Cardiac muscle cell (in vitro differentiated cells and primary cell): Measurements from ENCODE around the gene CHTF8. TPM values are rescaled to one million over a fixed set of nuclear protein-coding genes. Genes with fewer than 3 reads are reported as not detected.

ENCODE experiments used
- DNase-seq, 2 donors: peaks; one replicate each; pipeline versions ENCODE4 v3.0.0 to v3.0.0-alpha.2; 2010 to 2017; ENCODE audit warnings: low read depth in 1 of 2, low spot score in 1 of 2
- H3K27ac ChIP-seq: fragments of 200-600 bp; sonication (generic); 2 replicates; pipeline ENCODE4 v1.5.1; 2016
- H3K27me3 ChIP-seq: fragments of 200-600 bp; sonication (generic); 2 replicates; pipeline ENCODE4 v1.6.0; 2016; ENCODE audit warnings: control low read depth
- H3K36me3 ChIP-seq: fragments of 200-600 bp; sonication (generic); 2 replicates; pipeline ENCODE4 v1.5.1; 2016; ENCODE audit warnings: control low read depth
- H3K4me1 ChIP-seq: fragments of 200-600 bp; sonication (generic); 2 replicates; pipeline ENCODE4 v1.8.1; 2017; ENCODE audit warnings: low read depth, mild to moderate bottlenecking, mixed run types
- H3K4me3 ChIP-seq: fragments of 200-600 bp; sonication (generic); 2 replicates; pipeline ENCODE4 v1.5.1; 2016; ENCODE audit warnings: mild to moderate bottlenecking
- H3K9me3 ChIP-seq: fragments of 200-600 bp; sonication (generic); 2 replicates; pipeline ENCODE4 v1.5.1; 2017; ENCODE audit warnings: low read depth, mild to moderate bottlenecking, control low read depth
- polyA plus RNA-seq: library from polyadenylated mRNA; unstranded; fragments of >200 nt; fragmentation: Nextera tagmentation; extraction: Ambion mirVana; gene quantifications from 2 replicates; pipeline ENCODE4 v1.2.1, GENCODE V29; 2016
- total RNA-seq: library from RNA; depleted of rRNA; stranded (reverse); fragments of >200 nt; gene quantifications from 2 replicates; pipeline ENCODE4 v1.2.3, GENCODE V29; 2016
- TF ChIP-seq, protein P1 (sequence below): IDR thresholded peaks from 2 replicates; pipeline ENCODE4 v1.5.1; 2012; ENCODE audit warnings: low read depth, mild to moderate bottlenecking, low read length

Gene CHTF8
- total and polyA plus RNA-seq, 2 experiments from 2014 or later: 74.8 to 132 TPM

DNA sequence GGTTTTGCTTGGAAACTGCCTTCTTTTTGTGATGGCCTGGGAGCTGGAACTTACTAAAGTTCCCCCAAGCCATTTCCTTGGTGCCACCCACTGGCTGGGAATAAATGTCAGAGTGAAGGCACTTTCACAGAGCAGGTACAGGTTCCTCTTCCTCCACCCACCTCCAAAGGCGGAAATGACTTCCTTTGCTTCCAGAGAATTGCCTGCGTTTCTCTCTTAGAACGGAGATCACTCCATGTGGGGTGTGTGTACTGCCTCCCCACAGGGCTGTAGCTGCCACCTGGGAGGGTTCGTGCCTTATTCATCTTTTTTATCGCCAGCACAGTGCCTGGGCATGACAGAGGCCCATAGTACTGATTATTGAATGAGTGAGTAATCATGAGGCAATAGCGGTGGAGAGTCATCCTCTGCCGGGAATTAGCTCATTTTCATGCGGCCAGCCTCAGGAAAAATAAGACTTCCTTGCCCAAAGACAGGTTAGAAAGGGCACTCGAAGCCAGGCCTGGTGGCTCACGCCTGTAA lies 59.1 kb downstream of the CHTF8 start:
- H3K4me3 ChIP-seq: no peak overlapping the region
- peak overlapping the region; percentile 59 for H3K27ac ChIP-seq
- H3K9me3 ChIP-seq: no peaks in the 10 kb centered on the region
- no peaks in the 10 kb centered on the region for H3K27me3 ChIP-seq
- no peaks in the 10 kb centered on the region for H3K36me3 ChIP-seq
- TF ChIP-seq, protein P1, sequence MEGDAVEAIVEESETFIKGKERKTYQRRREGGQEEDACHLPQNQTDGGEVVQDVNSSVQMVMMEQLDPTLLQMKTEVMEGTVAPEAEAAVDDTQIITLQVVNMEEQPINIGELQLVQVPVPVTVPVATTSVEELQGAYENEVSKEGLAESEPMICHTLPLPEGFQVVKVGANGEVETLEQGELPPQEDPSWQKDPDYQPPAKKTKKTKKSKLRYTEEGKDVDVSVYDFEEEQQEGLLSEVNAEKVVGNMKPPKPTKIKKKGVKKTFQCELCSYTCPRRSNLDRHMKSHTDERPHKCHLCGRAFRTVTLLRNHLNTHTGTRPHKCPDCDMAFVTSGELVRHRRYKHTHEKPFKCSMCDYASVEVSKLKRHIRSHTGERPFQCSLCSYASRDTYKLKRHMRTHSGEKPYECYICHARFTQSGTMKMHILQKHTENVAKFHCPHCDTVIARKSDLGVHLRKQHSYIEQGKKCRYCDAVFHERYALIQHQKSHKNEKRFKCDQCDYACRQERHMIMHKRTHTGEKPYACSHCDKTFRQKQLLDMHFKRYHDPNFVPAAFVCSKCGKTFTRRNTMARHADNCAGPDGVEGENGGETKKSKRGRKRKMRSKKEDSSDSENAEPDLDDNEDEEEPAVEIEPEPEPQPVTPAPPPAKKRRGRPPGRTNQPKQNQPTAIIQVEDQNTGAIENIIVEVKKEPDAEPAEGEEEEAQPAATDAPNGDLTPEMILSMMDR: no peak
- DNase-seq: peak in 1 of 2 donors; percentile 80
- peaks cover 22% of the 10 kb centered on the region for H3K4me1 ChIP-seq

DNA sequence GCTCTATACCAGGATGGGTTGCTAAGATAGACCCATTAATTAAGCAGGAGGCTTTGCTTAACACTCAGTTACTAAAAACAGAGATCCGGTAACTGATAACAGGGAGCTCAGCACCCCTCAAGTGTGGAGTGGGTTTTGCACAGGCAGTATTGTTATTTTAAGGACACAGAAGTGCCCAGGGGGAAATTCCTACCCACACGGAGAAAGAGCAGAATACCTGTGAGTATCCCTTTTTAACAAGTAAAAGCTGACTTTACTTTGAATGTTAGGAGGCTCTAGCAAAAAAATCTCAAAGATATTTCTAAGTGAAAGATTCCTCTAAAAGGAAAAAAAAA lies 59.8 kb downstream of the CHTF8 start:
- TF ChIP-seq, protein P1: no peak
- Histone ChIP-seq H3K27me3 (no peaks in the 10 kb centered on the region), H3K4me3 (no peak overlapping the region), H3K27ac (peak overlapping the region; percentile 91), H3K36me3 (no peaks in the 10 kb centered on the region), H3K9me3 (no peaks in the 10 kb centered on the region), H3K4me1 (peaks cover 22% of the 10 kb centered on the region)
- DNase-seq: no peak

DNA sequence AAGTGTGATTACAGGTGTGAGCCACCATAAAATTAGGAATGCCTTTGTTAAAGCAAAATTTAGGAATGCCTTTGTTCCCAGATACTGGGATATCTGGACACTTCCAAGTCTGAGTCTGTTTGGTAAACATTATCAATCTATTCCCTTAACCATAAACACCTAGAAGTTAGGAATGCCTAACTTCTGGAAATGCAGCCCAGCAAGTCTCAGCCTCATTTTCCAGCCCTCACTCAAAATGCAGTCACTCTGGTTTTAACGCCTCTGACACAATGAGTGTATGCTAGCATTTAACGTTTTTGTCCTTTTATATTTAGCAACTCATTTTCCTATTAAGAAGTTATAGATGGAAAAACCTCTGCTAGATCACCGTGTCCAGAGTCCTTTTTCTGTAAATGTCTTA lies 61.4 kb downstream of the CHTF8 start:
- Histone ChIP-seq H3K9me3 (no peaks in the 10 kb centered on the region), H3K4me3 (no peak overlapping the region), H3K27ac (peak overlapping the region; percentile 91), H3K27me3 (no peaks in the 10 kb centered on the region), H3K4me1 (peaks cover 22% of the 10 kb centered on the region), H3K36me3 (no peaks in the 10 kb centered on the region)
- TF ChIP-seq, protein P1: no peak
- DNase-seq: no peak

DNA sequence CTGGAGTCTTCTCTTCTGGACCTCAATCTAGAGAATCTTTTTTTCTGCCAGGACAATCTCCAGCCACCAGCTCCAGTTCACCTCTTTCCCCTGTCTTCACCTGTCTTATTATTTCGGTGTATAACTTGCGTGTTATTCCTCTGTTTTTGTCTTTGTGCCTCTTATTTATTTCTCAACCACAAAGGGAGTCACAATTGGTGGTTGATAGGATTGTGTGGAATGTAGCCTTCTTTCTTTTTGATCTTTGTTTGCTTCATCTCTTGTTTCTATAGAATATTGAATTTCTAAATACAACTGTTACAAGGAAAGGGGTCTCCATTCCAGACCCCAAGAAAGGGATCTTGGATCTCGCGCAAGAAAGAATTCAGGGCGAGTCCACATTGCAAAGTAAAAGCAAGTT lies 62.9 kb downstream of the CHTF8 start:
- TF ChIP-seq, protein P1: no peak
- Histone ChIP-seq H3K27me3 (no peaks in the 10 kb centered on the region), H3K4me1 (peaks cover 37% of the 10 kb centered on the region), H3K36me3 (no peaks in the 10 kb centered on the region), H3K27ac (no peak overlapping the region), H3K4me3 (no peak overlapping the region), H3K9me3 (no peaks in the 10 kb centered on the region)
- no peak for DNase-seq

Other genes starting within 250 kb of the CHTF8 start
- 0.03 and 0.46 TPM in 2 replicates for gene HAS3, start 26.9 kb downstream of the CHTF8 start, total RNA-seq
- 0.62 TPM in 1 of 2 replicates, not detected in the other for gene HAS3, start 26.9 kb downstream of the CHTF8 start, polyA plus RNA-seq
- 10.0 and 14.5 TPM in 2 replicates for gene UTP4, start 61 bp upstream of the CHTF8 start, total RNA-seq
- gene UTP4, start 61 bp upstream of the CHTF8 start, polyA plus RNA-seq: 47.6 and 51.6 TPM in 2 replicates
- 17.1 and 35.7 TPM in 2 replicates for gene SNTB2, start 54.6 kb upstream of the CHTF8 start, total RNA-seq
- 12.7 and 18.6 TPM in 2 replicates for gene SNTB2, start 54.6 kb upstream of the CHTF8 start, polyA plus RNA-seq
- 30.8 and 36.9 TPM in 2 replicates for gene VPS4A, start 178.8 kb upstream of the CHTF8 start, total RNA-seq
- 50.7 and 52.2 TPM in 2 replicates for gene VPS4A, start 178.8 kb upstream of the CHTF8 start, polyA plus RNA-seq
- 16.1 and 16.7 TPM in 2 replicates for gene PDF, start 198.0 kb upstream of the CHTF8 start, total RNA-seq
- gene PDF, start 198.0 kb upstream of the CHTF8 start, polyA plus RNA-seq: 12.0 and 13.2 TPM in 2 replicates
- 79.2 and 95.3 TPM in 2 replicates for gene COG8, start 207.0 kb upstream of the CHTF8 start, total RNA-seq
- 54.5 and 62.6 TPM in 2 replicates for gene COG8, start 207.0 kb upstream of the CHTF8 start, polyA plus RNA-seq
- gene NIP7, start 207.2 kb upstream of the CHTF8 start, total RNA-seq: 8.5 and 9.5 TPM in 2 replicates
- 23.6 and 26.1 TPM in 2 replicates for gene NIP7, start 207.2 kb upstream of the CHTF8 start, polyA plus RNA-seq
- gene TMED6, start 219.2 kb upstream of the CHTF8 start, total RNA-seq: 0.69 TPM in 1 of 2 replicates, not detected in the other
- gene TMED6, start 219.2 kb upstream of the CHTF8 start, polyA plus RNA-seq: 0.37 and 0.95 TPM in 2 replicates